Neural cell (in vitro differentiated cells): ENCODE measurements around the gene MYEOV. TPM values are rescaled to one million over a fixed set of nuclear protein-coding genes. Genes with fewer than 3 reads are reported as not detected.

Source experiments
- H2AFZ ChIP-seq: fragments of 200-600, 300-800 bp; sonication (generic), shearing (Covaris generic); 2 replicates; pipeline ENCODE4 v1.6.0; 2014; ENCODE audit warnings: low read depth, mild to moderate bottlenecking, antibody characterized with exemption, low read length, moderate library complexity
- H3F3A ChIP-seq: fragments of 200-600 bp; shearing (Covaris generic); 2 replicates; pipeline ENCODE4 v1.6.1; 2016; ENCODE audit warnings: mild to moderate bottlenecking, moderate library complexity, mixed read lengths, antibody characterized with exemption, low read length; ENCODE audit not compliant: insufficient read depth, poor library complexity, severe bottlenecking
- H3K27ac ChIP-seq: fragments of 200-600, 300-800 bp; sonication (generic), shearing (Covaris generic); 2 replicates; pipeline ENCODE4 v1.5.1; 2014; ENCODE audit warnings: mild to moderate bottlenecking, low read length, moderate library complexity
- H3K27me3 ChIP-seq: fragments of 300-800, 200-600 bp; sonication (generic), shearing (Covaris generic); 2 replicates; pipeline ENCODE4 v1.6.0; 2014; ENCODE audit warnings: mild to moderate bottlenecking, low read depth, low read length, moderate library complexity; ENCODE audit not compliant: insufficient read depth
- H3K36me3 ChIP-seq: fragments of 300-800, 200-600 bp; sonication (generic), shearing (Covaris generic); 2 replicates; pipeline ENCODE4 v1.5.1; 2014; ENCODE audit warnings: mild to moderate bottlenecking, antibody characterized with exemption, low read length, moderate library complexity; ENCODE audit not compliant: insufficient read depth
- H3K4me2 ChIP-seq: fragments of 300-800, 200-600 bp; sonication (generic), shearing (Covaris generic); 2 replicates; pipeline ENCODE4 v1.6.0; 2014; ENCODE audit warnings: mild to moderate bottlenecking, low read length
- H3K4me3 ChIP-seq: fragments of 300-800, 200-600 bp; sonication (generic), shearing (Covaris generic); 2 replicates; pipeline ENCODE4 v1.5.1; 2014; ENCODE audit warnings: mild to moderate bottlenecking, low read length, moderate library complexity
- H3K79me2 ChIP-seq: fragments of 200-600 bp; shearing (Covaris generic); replicated peaks from 2 replicates; pipeline ENCODE4 v1.6.0; 2014; ENCODE audit warnings: mild to moderate bottlenecking, low read length, moderate library complexity; ENCODE audit not compliant: insufficient read depth
- H3K9ac ChIP-seq: fragments of 300-800, 200-600 bp; sonication (generic), shearing (Covaris generic); 2 replicates; pipeline ENCODE4 v1.6.1; 2016; ENCODE audit warnings: mild to moderate bottlenecking, low read length, mixed read lengths
- H3K9me2 ChIP-seq: fragments of 200-600 bp; shearing (Covaris generic); 2 replicates; pipeline ENCODE4 v1.6.1; 2016; ENCODE audit warnings: mild to moderate bottlenecking, low read length, mixed read lengths; ENCODE audit not compliant: insufficient read depth
- H3K9me3 ChIP-seq: fragments of 200-600, 300-800 bp; sonication (generic), shearing (Covaris generic); 2 replicates; pipeline ENCODE4 v1.6.1; 2016; ENCODE audit warnings: mild to moderate bottlenecking, mixed run types, low read length, moderate library complexity, mixed read lengths
- H4K20me1 ChIP-seq: fragments of 200-600 bp; shearing (Covaris generic); 2 replicates; pipeline ENCODE4 v1.6.1; 2016; ENCODE audit warnings: mild to moderate bottlenecking, mixed run types; ENCODE audit not compliant: insufficient read depth
- CTCF ChIP-seq: fragments of 450-650 bp; IDR thresholded peaks from 2 replicates; pipeline ENCODE4 v1.5.1; 2014; ENCODE audit warnings: antibody characterized with exemption, mild to moderate bottlenecking, moderate library complexity; ENCODE audit not compliant: poor library complexity, severe bottlenecking
- EP300 ChIP-seq: fragments of 450-650 bp; conservative IDR thresholded peaks from 2 replicates; pipeline ENCODE4 v1.6.1; 2014; ENCODE audit warnings: antibody characterized with exemption, mild to moderate bottlenecking, moderate library complexity; ENCODE audit not compliant: poor library complexity, severe bottlenecking
- EZH2 ChIP-seq: fragments of 200-600, 300-800 bp; shearing (Covaris generic), sonication (generic); IDR thresholded peaks from 2 replicates; pipeline ENCODE4 v1.6.1; 2014; ENCODE audit warnings: antibody characterized with exemption, low read length, borderline replicate concordance, mild to moderate bottlenecking; ENCODE audit not compliant: insufficient read depth, poor library complexity, severe bottlenecking
- MXI1 ChIP-seq: fragments of 450-650 bp; conservative IDR thresholded peaks from 2 replicates; pipeline ENCODE4 v1.6.1; 2014; ENCODE audit warnings: antibody characterized with exemption, mild to moderate bottlenecking; ENCODE audit not compliant: poor library complexity, severe bottlenecking
- POLR2AphosphoS5 ChIP-seq: IDR thresholded peaks from 2 replicates; pipeline ENCODE4 v1.6.1; 2012
- RAD21 ChIP-seq: fragments of 450-650 bp; conservative IDR thresholded peaks from 2 replicates; pipeline ENCODE4 v1.6.1; 2014; ENCODE audit warnings: antibody characterized with exemption, mild to moderate bottlenecking, moderate library complexity
- SMC3 ChIP-seq: fragments of 450-650 bp; conservative IDR thresholded peaks from 2 replicates; pipeline ENCODE4 v1.6.1; 2014; ENCODE audit warnings: antibody characterized with exemption, mild to moderate bottlenecking, moderate library complexity; ENCODE audit not compliant: poor library complexity
- TAF1 ChIP-seq: IDR thresholded peaks from 2 replicates; pipeline ENCODE4 v1.6.1; 2012; ENCODE audit warnings: low read depth
- polyA plus RNA-seq: library from polyadenylated mRNA; depleted of rRNA; stranded (reverse); fragments of >200 nt; gene quantifications from 2 replicates; pipeline ENCODE4 v1.2.3, GENCODE V29; 2014
- TF ChIP-seq, protein P1 (sequence below): IDR thresholded peaks from 2 replicates; pipeline ENCODE4 v1.6.1; 2012; ENCODE audit warnings: borderline replicate concordance

MYEOV gene
- polyA plus RNA-seq, 1 donor from 2014 or later, result not detected

DNA sequence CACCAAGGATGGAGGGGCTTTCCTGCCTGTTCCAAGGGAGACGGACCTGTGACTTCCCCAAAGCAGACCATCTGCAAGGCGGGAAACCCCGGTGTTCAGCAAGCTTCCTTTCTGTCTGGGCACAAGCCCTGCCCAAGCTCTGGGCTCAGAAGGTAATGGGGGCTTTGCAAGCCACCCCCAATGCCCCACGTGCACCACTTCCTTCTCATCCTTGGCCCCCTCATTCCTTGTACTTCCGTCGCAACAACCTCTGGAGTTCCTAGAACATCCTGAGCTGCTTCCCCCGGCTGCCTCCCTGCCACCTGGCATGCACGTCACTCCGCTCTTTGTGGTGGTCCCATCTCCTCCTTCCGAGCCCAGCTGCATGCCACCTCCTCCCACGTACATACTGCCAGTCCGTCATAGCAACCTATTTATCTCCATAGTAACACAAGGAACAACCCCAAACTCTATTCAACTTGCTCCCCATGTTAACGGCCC lies 3.9 kb downstream of the MYEOV start:
- H3K79me2 ChIP-seq, result no peaks in the 10 kb centered on the region
- H3K4me3 ChIP-seq, result no peak overlapping the region
- TF ChIP-seq EZH2 (no peak), RAD21 (no peak), EP300 (no peak), POLR2AphosphoS5 (no peak), SMC3 (no peak), TAF1 (no peak), CTCF (no peak), MXI1 (no peak)
- TF ChIP-seq, protein P1, sequence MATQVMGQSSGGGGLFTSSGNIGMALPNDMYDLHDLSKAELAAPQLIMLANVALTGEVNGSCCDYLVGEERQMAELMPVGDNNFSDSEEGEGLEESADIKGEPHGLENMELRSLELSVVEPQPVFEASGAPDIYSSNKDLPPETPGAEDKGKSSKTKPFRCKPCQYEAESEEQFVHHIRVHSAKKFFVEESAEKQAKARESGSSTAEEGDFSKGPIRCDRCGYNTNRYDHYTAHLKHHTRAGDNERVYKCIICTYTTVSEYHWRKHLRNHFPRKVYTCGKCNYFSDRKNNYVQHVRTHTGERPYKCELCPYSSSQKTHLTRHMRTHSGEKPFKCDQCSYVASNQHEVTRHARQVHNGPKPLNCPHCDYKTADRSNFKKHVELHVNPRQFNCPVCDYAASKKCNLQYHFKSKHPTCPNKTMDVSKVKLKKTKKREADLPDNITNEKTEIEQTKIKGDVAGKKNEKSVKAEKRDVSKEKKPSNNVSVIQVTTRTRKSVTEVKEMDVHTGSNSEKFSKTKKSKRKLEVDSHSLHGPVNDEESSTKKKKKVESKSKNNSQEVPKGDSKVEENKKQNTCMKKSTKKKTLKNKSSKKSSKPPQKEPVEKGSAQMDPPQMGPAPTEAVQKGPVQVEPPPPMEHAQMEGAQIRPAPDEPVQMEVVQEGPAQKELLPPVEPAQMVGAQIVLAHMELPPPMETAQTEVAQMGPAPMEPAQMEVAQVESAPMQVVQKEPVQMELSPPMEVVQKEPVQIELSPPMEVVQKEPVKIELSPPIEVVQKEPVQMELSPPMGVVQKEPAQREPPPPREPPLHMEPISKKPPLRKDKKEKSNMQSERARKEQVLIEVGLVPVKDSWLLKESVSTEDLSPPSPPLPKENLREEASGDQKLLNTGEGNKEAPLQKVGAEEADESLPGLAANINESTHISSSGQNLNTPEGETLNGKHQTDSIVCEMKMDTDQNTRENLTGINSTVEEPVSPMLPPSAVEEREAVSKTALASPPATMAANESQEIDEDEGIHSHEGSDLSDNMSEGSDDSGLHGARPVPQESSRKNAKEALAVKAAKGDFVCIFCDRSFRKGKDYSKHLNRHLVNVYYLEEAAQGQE, result no peak
- H2AFZ ChIP-seq, result no peak overlapping the region
- no peaks in the 10 kb centered on the region for H3F3A ChIP-seq
- H3K4me2 ChIP-seq, result no peak overlapping the region
- H3K9me2 ChIP-seq, result no peaks in the 10 kb centered on the region
- H3K9ac ChIP-seq, result no peak overlapping the region
- H4K20me1 ChIP-seq, result no peaks in the 10 kb centered on the region
- H3K36me3 ChIP-seq, result no peaks in the 10 kb centered on the region
- no peak overlapping the region for H3K27ac ChIP-seq
- H3K9me3 ChIP-seq, result no peaks in the 10 kb centered on the region
- no peaks in the 10 kb centered on the region for H3K27me3 ChIP-seq

DNA sequence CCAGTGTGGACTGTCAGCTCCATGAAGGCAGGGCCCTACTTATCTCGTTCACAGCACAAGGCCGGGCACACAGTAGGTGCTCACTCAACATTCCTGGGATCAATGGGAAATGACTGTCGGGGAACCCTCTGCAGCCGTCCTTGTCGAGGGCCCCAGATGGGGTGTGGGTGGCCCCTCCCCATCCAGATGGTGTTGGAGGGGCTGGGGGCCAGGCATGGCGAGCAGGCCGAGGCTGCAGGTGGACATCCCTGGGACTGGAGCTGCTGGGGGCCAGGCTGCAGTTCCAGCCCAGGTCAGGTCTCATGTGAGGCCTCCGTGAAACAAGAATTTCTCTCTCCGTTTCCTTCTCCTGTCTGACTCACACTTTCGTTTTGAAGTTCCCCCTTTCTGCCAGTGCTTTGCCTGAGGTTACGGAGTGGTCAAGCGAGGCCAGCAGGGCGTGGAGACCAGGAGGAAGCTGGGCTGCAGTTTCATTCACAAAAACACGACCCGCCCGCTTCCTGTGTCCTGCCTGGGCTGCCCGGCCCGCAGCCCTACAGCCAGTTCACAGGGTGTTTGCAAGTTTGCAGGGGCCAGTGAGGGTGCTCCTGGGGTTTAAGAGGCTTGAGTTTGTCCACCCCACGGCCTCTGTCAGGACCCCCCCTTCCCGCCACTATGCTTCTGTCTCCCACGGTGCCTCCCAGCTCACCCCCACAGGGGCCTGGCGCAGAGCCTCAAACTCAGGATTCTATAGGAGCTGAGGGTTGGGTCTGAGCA lies 4.5 kb downstream of the MYEOV start:
- Histone ChIP-seq H3K9ac (no peak overlapping the region), H3K27me3 (no peaks in the 10 kb centered on the region), H4K20me1 (no peaks in the 10 kb centered on the region), H3K9me3 (no peaks in the 10 kb centered on the region), H2AFZ (no peak overlapping the region), H3K79me2 (no peaks in the 10 kb centered on the region), H3K27ac (no peak overlapping the region), H3F3A (no peaks in the 10 kb centered on the region), H3K36me3 (no peaks in the 10 kb centered on the region), H3K9me2 (no peaks in the 10 kb centered on the region), H3K4me2 (no peak overlapping the region), H3K4me3 (no peak overlapping the region)
- TF ChIP-seq RAD21 (no peak), POLR2AphosphoS5 (no peak), EP300 (no peak), SMC3 (no peak), MXI1 (no peak), EZH2 (no peak), CTCF (no peak), TAF1 (no peak)
- TF ChIP-seq, protein P1, result no peak
